HEK293 (cell line): ENCODE results near the gene FBXO2.

Experiments
- CTCF ChIA-PET: fragments of 350-600 bp; formaldehyde crosslinking; extraction: SDS; loops from one replicate; lab custom pipeline; 2021; ENCODE audit warnings: antibody characterized with exemption; lab: Yijun Ruan, JAX
- POLR2A ChIA-PET: fragments of 300-600 bp; formaldehyde crosslinking; extraction: SDS; loops from one replicate; lab custom pipeline; 2020; ENCODE audit warnings: antibody characterized with exemption, inconsistent platforms; lab: Yijun Ruan, JAX
- H3K27ac ChIP-seq: fragments of 200-500 bp; sonication (Bioruptor generic); 2 replicates; pipeline ENCODE4 v1.5.1; 2014; ENCODE audit warnings: low read depth, low read length, control low read depth, inconsistent platforms; ENCODE audit errors: extremely low read depth
- H3K36me3 ChIP-seq, 2 experiments: fragments of 200-500 bp in 1 of 2; sonication (Bioruptor generic) in 1 of 2; 1 replicate in 1 of 2; 2 replicates in 1 of 2; pipeline ENCODE4 v1.5.1; 2014 to 2017; ENCODE audit warnings: inconsistent platforms in 2 of 2, low read length in 2 of 2; ENCODE audit not compliant: control insufficient read depth in 2 of 2, insufficient read depth in 1 of 2
- H3K4me1 ChIP-seq: fragments of 200-500 bp; sonication (Bioruptor generic); 2 replicates; pipeline ENCODE4 v1.5.1; 2014; ENCODE audit warnings: mild to moderate bottlenecking, low read length, inconsistent platforms; ENCODE audit not compliant: control insufficient read depth, insufficient read depth
- H3K4me3 ChIP-seq: 2 replicates; pipeline ENCODE4 v1.5.1; 2011; ENCODE audit warnings: low read depth, mild to moderate bottlenecking, control low read depth, low read length, moderate library complexity
- H3K9me3 ChIP-seq: fragments of 200-500 bp; sonication (Bioruptor generic); 2 replicates; pipeline ENCODE4 v1.5.1; 2014; ENCODE audit warnings: low read depth, low read length, inconsistent platforms; ENCODE audit not compliant: control insufficient read depth, insufficient read depth
- ATF2 ChIP-seq: fragments of 450-650 bp; formaldehyde crosslinking; IDR thresholded peaks from 2 replicates; pipeline ENCODE4 v1.5.1; 2016; ENCODE audit warnings: missing biosample characterization, missing genetic modification characterization, low read depth
- INSM2 ChIP-seq: fragments of 450-650 bp; formaldehyde crosslinking; IDR thresholded peaks from 2 replicates; pipeline ENCODE4 v1.5.1; 2016; ENCODE audit warnings: missing biosample characterization, missing genetic modification characterization
- MEIS1 ChIP-seq: sonication (generic); formaldehyde crosslinking; IDR thresholded peaks from 2 replicates; pipeline ENCODE4 v1.8.1; 2022; ENCODE audit warnings: missing genetic modification reagents, mild to moderate bottlenecking, borderline replicate concordance
- MZF1 ChIP-seq: fragments of 450-650 bp; formaldehyde crosslinking; IDR thresholded peaks from 2 replicates; pipeline ENCODE4 v1.5.1; 2017; ENCODE audit warnings: missing biosample characterization, missing genetic modification characterization, borderline replicate concordance
- SCRT1 ChIP-seq: fragments of 450-650 bp; formaldehyde crosslinking; IDR thresholded peaks from 2 replicates; pipeline ENCODE4 v1.5.1; 2016; ENCODE audit warnings: missing biosample characterization, missing genetic modification characterization, borderline replicate concordance
- SETDB1 ChIP-seq: IDR thresholded peaks from one replicate; pipeline ENCODE4 v1.6.1; 2017; ENCODE audit warnings: mild to moderate bottlenecking, low read length, moderate library complexity, mixed read lengths; ENCODE audit not compliant: insufficient read length
- ZBTB10 ChIP-seq: fragments of 450-650 bp; formaldehyde crosslinking; IDR thresholded peaks from 2 replicates; pipeline ENCODE4 v1.5.1; 2016; ENCODE audit warnings: missing biosample characterization, missing genetic modification characterization
- ZBTB21 ChIP-seq: fragments of 450-650 bp; formaldehyde crosslinking; IDR thresholded peaks from 2 replicates; pipeline ENCODE4 v1.5.1; 2017; ENCODE audit warnings: missing biosample characterization, missing genetic modification characterization
- ZNF138 ChIP-seq: fragments of 450-650 bp; formaldehyde crosslinking; IDR thresholded peaks from 2 replicates; pipeline ENCODE4 v1.5.1; 2016; ENCODE audit warnings: missing biosample characterization, missing genetic modification characterization, borderline replicate concordance
- ZNF148 ChIP-seq: fragments of 450-650 bp; formaldehyde crosslinking; IDR thresholded peaks from 2 replicates; pipeline ENCODE4 v1.5.0; 2017; ENCODE audit warnings: missing biosample characterization, missing genetic modification characterization, borderline replicate concordance
- ZNF223 ChIP-seq: fragments of 450-650 bp; formaldehyde crosslinking; IDR thresholded peaks from 2 replicates; pipeline ENCODE4 v1.5.1; 2016; ENCODE audit warnings: missing biosample characterization, missing genetic modification characterization
- ZNF335 ChIP-seq: fragments of 450-650 bp; formaldehyde crosslinking; conservative IDR thresholded peaks from 2 replicates; pipeline ENCODE4 v1.5.1; 2016; ENCODE audit warnings: missing biosample characterization, missing genetic modification characterization
- ZNF510 ChIP-seq: fragments of 450-650 bp; formaldehyde crosslinking; IDR thresholded peaks from 2 replicates; pipeline ENCODE4 v1.5.1; 2018; ENCODE audit warnings: mild to moderate bottlenecking, missing genetic modification characterization, missing biosample characterization; ENCODE audit not compliant: insufficient replicate concordance
- ZNF513 ChIP-seq: fragments of 450-650 bp; IDR thresholded peaks from 2 replicates; pipeline ENCODE4 v1.5.1; 2018; ENCODE audit warnings: missing biosample characterization, missing genetic modification characterization
- ZNF600 ChIP-seq: fragments of 450-650 bp; formaldehyde crosslinking; IDR thresholded peaks from 2 replicates; pipeline ENCODE4 v1.5.1; 2016; ENCODE audit warnings: missing biosample characterization, missing genetic modification characterization
- ZNF626 ChIP-seq: fragments of 450-650 bp; sonication (Bioruptor Pico); formaldehyde crosslinking; IDR thresholded peaks from 2 replicates; pipeline ENCODE4 v1.5.1; 2018; ENCODE audit warnings: missing biosample characterization, missing genetic modification characterization, inconsistent platforms
- ZNF837 ChIP-seq: fragments of 450-650 bp; formaldehyde crosslinking; IDR thresholded peaks from 2 replicates; pipeline ENCODE4 v1.5.1; 2016; ENCODE audit warnings: missing biosample characterization, missing genetic modification characterization

The FBXO2 gene

DNA sequence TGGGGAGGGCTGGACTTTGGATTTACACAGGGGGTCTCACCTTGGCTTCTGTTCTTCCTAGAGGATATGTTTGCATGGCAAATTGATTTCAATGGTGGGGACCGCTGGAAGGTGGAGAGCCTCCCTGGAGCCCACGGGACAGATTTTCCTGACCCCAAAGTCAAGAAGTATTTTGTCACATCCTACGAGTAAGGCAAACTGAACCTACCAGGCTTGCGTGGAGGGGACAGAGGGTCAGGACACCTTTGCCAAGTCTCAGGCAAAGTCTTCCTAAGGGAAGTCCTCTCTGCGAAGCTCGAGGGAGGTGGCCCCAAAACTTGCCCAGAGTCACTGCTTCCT is 16.9 kb upstream of the FBXO2 start (continued):
- no peak for TF ChIP-seq INSM2 (tag by site-specific recombination)
- TF ChIP-seq ZNF335 (tag by site-specific recombination), result no peak
- no peak for TF ChIP-seq ZNF148 (tag by site-specific recombination)
- TF ChIP-seq MEIS1, result no peak

DNA sequence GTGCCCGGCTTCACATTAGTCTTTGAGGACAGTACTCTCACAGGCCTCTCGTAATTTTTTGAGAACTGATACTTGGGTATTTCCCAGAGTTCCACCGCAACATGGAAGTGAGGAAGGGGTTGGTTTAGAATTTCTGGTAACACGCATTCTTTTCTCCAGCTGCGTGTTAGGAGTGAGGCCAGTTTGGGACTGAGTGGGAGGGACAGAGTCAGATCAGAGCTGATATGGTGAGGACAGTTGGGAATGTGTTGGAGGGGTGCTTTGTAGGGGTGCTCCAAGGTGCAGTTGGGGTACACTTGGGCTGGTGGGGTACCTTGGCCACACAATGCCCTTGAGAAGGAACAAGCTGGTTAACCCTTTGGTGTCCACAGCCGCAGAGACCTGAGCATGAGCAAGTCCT is 16.5 kb upstream of the FBXO2 start:
- peaks cover 0 to 67% of the 10 kb centered on the region in 2 experiments; a peak in 2 of 3 replicates for H3K36me3 ChIP-seq
- H3K4me3 ChIP-seq, result no peak overlapping the region
- no peaks in the 10 kb centered on the region for H3K4me1 ChIP-seq
- TF ChIP-seq ZNF600, result peak; percentile 33; the same call in 1 of the 2 replicates
- no peak for TF ChIP-seq ZBTB21
- no peak for TF ChIP-seq ATF2 (tag by site-specific recombination)
- no peak for TF ChIP-seq SCRT1
- peak; percentile 53; the same call in 1 of the 2 replicates for TF ChIP-seq ZBTB10 (tag by site-specific recombination)
- TF ChIP-seq ZNF837 (tag by site-specific recombination), result no peak
- no peak for TF ChIP-seq ZNF513 (tag by site-specific recombination)
- TF ChIP-seq ZNF138 (tag by site-specific recombination), result no peak
- no peak for TF ChIP-seq SETDB1
- no peak for TF ChIP-seq ZNF223
- TF ChIP-seq ZNF626 (tag by site-specific recombination), result no peak
- TF ChIP-seq ZNF510 (tag by site-specific recombination), result no peak
- TF ChIP-seq MZF1 (tag by site-specific recombination), result no peak
- ChIA-PET POLR2A (no interaction called here), CTCF (interaction anchor here (0.7 to 1.0 kb wide), 2 partner anchors 11 to 40 kb away, joined by 3 to 4 read pairs; no protein-coding TSS in a partner anchor)
- H3K9me3 ChIP-seq, result no peaks in the 10 kb centered on the region
- no peak overlapping the region for H3K27ac ChIP-seq
